ENCODE data around the gene PDE7B.

GRCh38 chr6:135921188-135921587 is 69.7 kb downstream of the PDE7B start:
- TF ChIP-seq EP300 (IDR thresholded peaks at IDR 0.05; ENCODE audit: borderline replicate concordance in 1 of 2, low read depth in 1 of 2, low read length in 1 of 2) (no peak), YY1 (IDR thresholded peaks at IDR 0.05; ENCODE audit: low read depth) (no peak), CTCF (IDR thresholded peaks at IDR 0.05) (no peak), TAF1 (IDR thresholded peaks at IDR 0.05; ENCODE audit: borderline replicate concordance, low read depth, low read length) (no peak)

All from SK-N-SH (cell line).